Measurements from ENCODE around the gene STAT2. TPM values are rescaled to one million over a fixed set of nuclear protein-coding genes. Genes with fewer than 3 reads are reported as not detected.

Gene STAT2
- total RNA-seq, 4 donors from 2014 or later, result 21.0 to 33.2 (median 27.4) TPM

- ATAC-seq, result no peak
These were observed 18.3 kb downstream of the STAT2 start for GRCh38 chr12:56341616-56342015.

DNA sequence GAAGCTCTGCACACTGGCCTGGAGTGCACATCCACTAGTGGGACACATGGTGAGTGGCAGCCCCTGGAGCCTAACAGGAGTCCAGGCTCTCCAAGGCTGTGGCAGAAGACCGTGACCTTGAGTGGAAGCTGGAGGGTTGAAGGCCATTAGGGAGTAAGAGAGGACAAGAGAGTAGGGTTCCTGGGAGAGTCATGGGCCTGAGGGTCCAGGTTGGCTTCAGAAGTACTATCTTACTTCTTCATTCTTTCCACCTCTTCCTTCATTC lies 20.8 kb downstream of the STAT2 start:
- TF ChIP-seq POLR2A (IDR thresholded peaks at IDR 0.05), result no peak
- TF ChIP-seq, protein P1, sequence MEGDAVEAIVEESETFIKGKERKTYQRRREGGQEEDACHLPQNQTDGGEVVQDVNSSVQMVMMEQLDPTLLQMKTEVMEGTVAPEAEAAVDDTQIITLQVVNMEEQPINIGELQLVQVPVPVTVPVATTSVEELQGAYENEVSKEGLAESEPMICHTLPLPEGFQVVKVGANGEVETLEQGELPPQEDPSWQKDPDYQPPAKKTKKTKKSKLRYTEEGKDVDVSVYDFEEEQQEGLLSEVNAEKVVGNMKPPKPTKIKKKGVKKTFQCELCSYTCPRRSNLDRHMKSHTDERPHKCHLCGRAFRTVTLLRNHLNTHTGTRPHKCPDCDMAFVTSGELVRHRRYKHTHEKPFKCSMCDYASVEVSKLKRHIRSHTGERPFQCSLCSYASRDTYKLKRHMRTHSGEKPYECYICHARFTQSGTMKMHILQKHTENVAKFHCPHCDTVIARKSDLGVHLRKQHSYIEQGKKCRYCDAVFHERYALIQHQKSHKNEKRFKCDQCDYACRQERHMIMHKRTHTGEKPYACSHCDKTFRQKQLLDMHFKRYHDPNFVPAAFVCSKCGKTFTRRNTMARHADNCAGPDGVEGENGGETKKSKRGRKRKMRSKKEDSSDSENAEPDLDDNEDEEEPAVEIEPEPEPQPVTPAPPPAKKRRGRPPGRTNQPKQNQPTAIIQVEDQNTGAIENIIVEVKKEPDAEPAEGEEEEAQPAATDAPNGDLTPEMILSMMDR (IDR thresholded peaks at IDR 0.05 in 4 of 5, conservative IDR thresholded peaks at IDR 0.05 in 1 of 5), result no peak
- no peak for DNase-seq
- H3K4me3 ChIP-seq, result no peak overlapping the region
- intact Hi-C loops (cut with DNase I; ENCODE audit: low total_unique reads) (no loop called here), in situ Hi-C loops (cut with MboI; ENCODE audit: low sequenced_read_pairs in 4 of 4) (no loop called here)
- H3K36me3 ChIP-seq, result peaks cover 0 to 19% of the 10 kb centered on the region in 2 donors
- no peak overlapping the region for H3K27ac ChIP-seq
- no peak for ATAC-seq
- H3K4me1 ChIP-seq, result peaks cover 4 to 5% of the 10 kb centered on the region in 2 donors
- no peaks in the 10 kb centered on the region for H3K9me3 ChIP-seq
- no peaks in the 10 kb centered on the region for H3K27me3 ChIP-seq

More at GRCh38 chr12:56341616-56342015, 18.3 kb downstream of the STAT2 start:
- no peak for DNase-seq
- intact Hi-C loops (cut with DNase I; ENCODE audit: low total_unique reads) (no loop called here), in situ Hi-C loops (cut with MboI; ENCODE audit: low sequenced_read_pairs in 4 of 4) (no loop called here)
- H3K4me3 ChIP-seq, result no peak overlapping the region
- H3K36me3 ChIP-seq, result peaks cover 0 to 36% of the 10 kb centered on the region in 2 donors
- H3K27me3 ChIP-seq, result no peaks in the 10 kb centered on the region
- TF ChIP-seq, protein P1 (IDR thresholded peaks at IDR 0.05 in 4 of 5, conservative IDR thresholded peaks at IDR 0.05 in 1 of 5), result no peak
- no peak for TF ChIP-seq POLR2A (IDR thresholded peaks at IDR 0.05)
- H3K9me3 ChIP-seq, result no peaks in the 10 kb centered on the region
- no peaks in the 10 kb centered on the region for H3K4me1 ChIP-seq
- no peak overlapping the region for H3K27ac ChIP-seq

GRCh38 chr12:56338308-56339157 lies 21.4 kb downstream of the STAT2 start, which contains the start of gene IL23A:
TSS of gene IL23A (plus strand) at chr12:56338884. CDS start at chr12:56339045, 161 bp downstream.
- Histone ChIP-seq H3K4me3 (no peak within 1 kb of the TSS), H3K27ac (no peak within 1 kb of the TSS), H3K36me3 (peaks cover 0 to 14% of the 10 kb centered on the region in 2 donors), H3K27me3 (no peaks in the 10 kb centered on the region), H3K9me3 (no peaks in the 10 kb centered on the region), H3K4me1 (peaks cover 4 to 5% of the 10 kb centered on the region in 2 donors)
- no peak for ATAC-seq
- TF ChIP-seq, protein P1 (IDR thresholded peaks at IDR 0.05 in 4 of 5, conservative IDR thresholded peaks at IDR 0.05 in 1 of 5), result no peak
- no peak for TF ChIP-seq POLR2A (IDR thresholded peaks at IDR 0.05)
- in situ Hi-C loops (cut with MboI; ENCODE audit: low sequenced_read_pairs in 4 of 4) (no loop called here), intact Hi-C loops (cut with DNase I; ENCODE audit: low total_unique reads) (no loop called here)
- no peak for DNase-seq

GRCh38 chr12:56337753-56338251 lies 22.1 kb downstream of the STAT2 start:
- H3K27me3 ChIP-seq, result no peaks in the 10 kb centered on the region
- TF ChIP-seq, protein P1 (IDR thresholded peaks at IDR 0.05 in 4 of 5, conservative IDR thresholded peaks at IDR 0.05 in 1 of 5), result no peak
- no peak for TF ChIP-seq POLR2A (IDR thresholded peaks at IDR 0.05)
- no peaks in the 10 kb centered on the region for H3K9me3 ChIP-seq
- no peak for DNase-seq
- H3K4me3 ChIP-seq, result no peak overlapping the region
- H3K4me1 ChIP-seq, result peaks cover 9 to 12% of the 10 kb centered on the region in 2 donors
- H3K36me3 ChIP-seq, result peaks cover 0 to 7% of the 10 kb centered on the region in 2 donors
- no peak for ATAC-seq
- in situ Hi-C loops (cut with MboI; ENCODE audit: low sequenced_read_pairs in 4 of 4) (no loop called here), intact Hi-C loops (cut with DNase I; ENCODE audit: low total_unique reads) (no loop called here)
- H3K27ac ChIP-seq, result no peak overlapping the region

Data from gastrocnemius medialis (tissue), 4 donors.